ENCODE data around the gene FAF2. TPM values are rescaled to one million over a fixed set of nuclear protein-coding genes. Genes with fewer than 3 reads are reported as not detected.
"Not testable (repeated sequence)": the region's sequence is repeated elsewhere in the genome, so short reads cannot be mapped to it uniquely, and the experiment has no call there.

Gene FAF2
- total RNA-seq, 2 experiments from 2014 or later: 27.5 to 30.1 TPM

DNA sequence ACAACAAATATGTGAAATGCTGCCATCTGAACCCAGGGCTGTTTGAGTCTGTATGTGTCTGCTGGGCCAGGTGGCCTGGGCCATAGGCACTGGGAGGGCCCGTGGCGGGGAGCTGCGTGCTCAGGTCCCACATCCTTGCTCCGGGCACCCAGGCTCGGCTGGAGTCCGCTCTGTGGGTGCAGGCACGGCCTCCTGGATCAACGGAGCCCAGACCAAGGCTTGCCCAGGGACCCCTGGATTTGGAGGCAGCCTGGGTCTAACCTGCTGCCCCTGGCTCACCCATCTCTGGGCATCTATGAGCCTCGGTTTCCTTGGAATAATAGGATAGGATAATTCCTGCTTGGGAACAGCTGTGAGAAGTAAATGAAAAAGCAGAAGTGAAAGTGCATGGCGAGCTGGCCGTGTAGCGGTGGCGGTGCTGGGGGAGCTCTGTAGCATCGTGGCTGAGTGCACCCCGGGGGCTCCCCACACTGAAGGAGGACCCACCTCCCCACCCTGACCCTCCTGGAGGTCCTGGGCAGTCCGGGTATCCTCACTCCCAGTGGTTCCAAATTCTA lies 102.2 kb downstream of the FAF2 start:
- POLR2A ChIA-PET: interaction anchor here (1.0 to 4.5 kb wide), 5 partner anchors 9 to 103 kb away, joined by 3 to 29 read pairs (median 4); partner anchors contain the start of genes FAF2, RNF44 and TSPAN17

GRCh38 chr5:176550937-176551336 lies 102.8 kb downstream of the FAF2 start:
- H3K27ac ChIP-seq (ENCODE audit: low read depth in 1 of 2, low read length in 2 of 2): peak overlapping the region in 1 of 2 donors; percentile 7
- peak overlapping the region; percentile 37 for H3K4me3 ChIP-seq (ENCODE audit: low read length)
- peaks cover 67% of the 10 kb centered on the region for H3K4me1 ChIP-seq (ENCODE audit: insufficient read depth, low read length)
- intact Hi-C loops (cut with DNase I, micrococcal nuclease); H3K9me3 Mint-ChIP-seq; H3K9me3 ChIP-seq (ENCODE audit: control insufficient read depth in 1 of 2, insufficient read depth in 1 of 2, low read length in 2 of 2); H3K27me3 ChIP-seq (ENCODE audit: control insufficient read depth in 1 of 2, insufficient read depth in 2 of 2, low read length in 2 of 2); H3K36me3 Mint-ChIP-seq (ENCODE audit: low read depth); H3K27me3 Mint-ChIP-seq; ATAC-seq (ENCODE audit: poor library complexity); H3K36me3 ChIP-seq (ENCODE audit: insufficient read depth, low read length): not testable (repeated sequence)
- H3K4me3 Mint-ChIP-seq: peak overlapping the region; percentile 25
- peaks cover 54% of the 10 kb centered on the region for H3K4me1 Mint-ChIP-seq (ENCODE audit: low read depth)
- H3K27ac Mint-ChIP-seq: peak overlapping the region; percentile 71
- DNase-seq: peak in 1 of 14 experiments; percentile 6
- ChIA-PET CTCF (interaction anchor here (0.8 to 2.4 kb wide), 2 partner anchors 103 to 134 kb away, joined by 3 to 6 read pairs; partner anchors contain the start of genes CLTB and FAF2), POLR2A (interaction anchor here (0.6 to 4.5 kb wide), 6 partner anchors 9 to 103 kb away, joined by 3 to 29 read pairs (median 4); partner anchors contain the start of genes FAF2, RNF44 and TSPAN17)

More for the DNA sequence above, 102.2 kb downstream of the FAF2 start:
- no peaks in the 10 kb centered on the region for H3K27me3 Mint-ChIP-seq
- H3K36me3 ChIP-seq (ENCODE audit: insufficient read depth, low read length): no peaks in the 10 kb centered on the region
- no peaks in the 10 kb centered on the region for H3K36me3 Mint-ChIP-seq (ENCODE audit: low read depth)
- H3K9me3 ChIP-seq (ENCODE audit: control insufficient read depth in 1 of 2, insufficient read depth in 1 of 2, low read length in 2 of 2): no peaks in the 10 kb centered on the region
- TF ChIP-seq, protein P1, sequence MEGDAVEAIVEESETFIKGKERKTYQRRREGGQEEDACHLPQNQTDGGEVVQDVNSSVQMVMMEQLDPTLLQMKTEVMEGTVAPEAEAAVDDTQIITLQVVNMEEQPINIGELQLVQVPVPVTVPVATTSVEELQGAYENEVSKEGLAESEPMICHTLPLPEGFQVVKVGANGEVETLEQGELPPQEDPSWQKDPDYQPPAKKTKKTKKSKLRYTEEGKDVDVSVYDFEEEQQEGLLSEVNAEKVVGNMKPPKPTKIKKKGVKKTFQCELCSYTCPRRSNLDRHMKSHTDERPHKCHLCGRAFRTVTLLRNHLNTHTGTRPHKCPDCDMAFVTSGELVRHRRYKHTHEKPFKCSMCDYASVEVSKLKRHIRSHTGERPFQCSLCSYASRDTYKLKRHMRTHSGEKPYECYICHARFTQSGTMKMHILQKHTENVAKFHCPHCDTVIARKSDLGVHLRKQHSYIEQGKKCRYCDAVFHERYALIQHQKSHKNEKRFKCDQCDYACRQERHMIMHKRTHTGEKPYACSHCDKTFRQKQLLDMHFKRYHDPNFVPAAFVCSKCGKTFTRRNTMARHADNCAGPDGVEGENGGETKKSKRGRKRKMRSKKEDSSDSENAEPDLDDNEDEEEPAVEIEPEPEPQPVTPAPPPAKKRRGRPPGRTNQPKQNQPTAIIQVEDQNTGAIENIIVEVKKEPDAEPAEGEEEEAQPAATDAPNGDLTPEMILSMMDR (IDR thresholded peaks at IDR 0.05): no peak
- CTCF ChIA-PET: interaction anchor here (0.8 to 2.4 kb wide), 3 partner anchors 12 to 134 kb away, joined by 3 to 6 read pairs (median 3); partner anchors contain the start of genes CLTB and FAF2
- peak overlapping the region in 1 of 2 donors; percentile 7 for H3K27ac ChIP-seq (ENCODE audit: low read depth in 1 of 2, low read length in 2 of 2)
- intact Hi-C loops (cut with DNase I, micrococcal nuclease): no loop called here
- peak overlapping the region; percentile 37 for H3K4me3 ChIP-seq (ENCODE audit: low read length)
- H3K9me3 Mint-ChIP-seq: no peaks in the 10 kb centered on the region
- no peak for ATAC-seq (ENCODE audit: poor library complexity)
- peaks cover 68% of the 10 kb centered on the region for H3K4me1 ChIP-seq (ENCODE audit: insufficient read depth, low read length)
- peak in 1 of 14 experiments; percentile 23 for DNase-seq
- H3K4me3 Mint-ChIP-seq: no peak overlapping the region
- peak overlapping the region; percentile 71 for H3K27ac Mint-ChIP-seq
- H3K4me1 Mint-ChIP-seq (ENCODE audit: low read depth): peaks cover 54% of the 10 kb centered on the region
- H3K27me3 ChIP-seq (ENCODE audit: control insufficient read depth in 1 of 2, insufficient read depth in 2 of 2, low read length in 2 of 2): no peaks in the 10 kb centered on the region

- peaks cover 55% of the 10 kb centered on the region for H3K4me1 Mint-ChIP-seq (ENCODE audit: low read depth)
- Histone ChIP-seq H3K27me3 (ENCODE audit: control insufficient read depth in 1 of 2, insufficient read depth in 2 of 2, low read length in 2 of 2) (no peaks in the 10 kb centered on the region), H3K9me3 (ENCODE audit: control insufficient read depth in 1 of 2, insufficient read depth in 1 of 2, low read length in 2 of 2) (no peaks in the 10 kb centered on the region), H3K36me3 (ENCODE audit: insufficient read depth, low read length) (no peaks in the 10 kb centered on the region), H3K27ac (ENCODE audit: low read depth in 1 of 2, low read length in 2 of 2) (peak overlapping the region in 1 of 2 donors; percentile 4), H3K4me1 (ENCODE audit: insufficient read depth, low read length) (peaks cover 74% of the 10 kb centered on the region), H3K4me3 (ENCODE audit: low read length) (no peak overlapping the region)
- POLR2A ChIA-PET: interaction anchor here (0.8 to 4.5 kb wide), 2 partner anchors 10 to 15 kb away, joined by 5 to 29 read pairs; partner anchors contain the start of gene RNF44
- TF ChIP-seq, protein P1 (IDR thresholded peaks at IDR 0.05): no peak
- no peaks in the 10 kb centered on the region for H3K36me3 Mint-ChIP-seq (ENCODE audit: low read depth)
- CTCF ChIA-PET: interaction anchor here (2.4 kb wide), 1 partner anchor 136 kb away, joined by 6 read pairs; the partner anchor contains the start of gene CLTB
- ATAC-seq (ENCODE audit: poor library complexity) (no peak), DNase-seq (peak in 1 of 14 experiments; percentile 12)
- H3K27me3 Mint-ChIP-seq: no peaks in the 10 kb centered on the region
- H3K27ac Mint-ChIP-seq: peak overlapping the region; percentile 36
- intact Hi-C loops (cut with DNase I, micrococcal nuclease): no loop called here
- H3K9me3 Mint-ChIP-seq: no peaks in the 10 kb centered on the region
- H3K4me3 Mint-ChIP-seq: no peak overlapping the region
These were observed 104.2 kb downstream of the FAF2 start for GRCh38 chr5:176552332-176552869.
